ENCODE data around the gene MRPL10. TPM values are rescaled to one million over a fixed set of nuclear protein-coding genes. Genes with fewer than 3 reads are reported as not detected.

The MRPL10 gene
- total RNA-seq, 6 experiments from 2014 or later: 39.4 to 48.0 (median 43.7) TPM

GRCh38 chr17:47840742-47841487 is 9.6 kb upstream of the MRPL10 start, which contains the start of gene SCRN2:
Gene SCRN2, minus strand, starts transcription at chr17:47841273. Its CDS starts 430 bp downstream, at chr17:47840843.
- peak; percentile 95 for TF ChIP-seq CTCF (IDR thresholded peaks at IDR 0.05)
- Mint-ChIP-seq H3K27ac (peak within 1 kb of the TSS; percentile 79), H3K27me3 (ENCODE audit: insufficient read depth) (no peaks in the 10 kb centered on the region; the same call in 1 of the 2 replicates), H3K4me1 (ENCODE audit: low read depth) (peaks cover 56% of the 10 kb centered on the region), H3K36me3 (ENCODE audit: low read depth) (peaks cover 2% of the 10 kb centered on the region; the same call in 1 of the 2 replicates), H3K4me3 (peak within 1 kb of the TSS; percentile 97), H3K9me3 (no peaks in the 10 kb centered on the region)
- DNase-seq: peak; percentile 69

- H3K27ac Mint-ChIP-seq: peak overlapping the region; percentile 79
- peaks cover 56% of the 10 kb centered on the region for H3K4me1 Mint-ChIP-seq (ENCODE audit: low read depth)
- no peak for DNase-seq
- H3K4me3 Mint-ChIP-seq: peak overlapping the region; percentile 97
- H3K9me3 Mint-ChIP-seq: no peaks in the 10 kb centered on the region
- H3K27me3 Mint-ChIP-seq (ENCODE audit: insufficient read depth): no peaks in the 10 kb centered on the region; the same call in 1 of the 2 replicates
- no peak for TF ChIP-seq CTCF (IDR thresholded peaks at IDR 0.05)
- H3K36me3 Mint-ChIP-seq (ENCODE audit: low read depth): peaks cover 7% of the 10 kb centered on the region; the same call in 1 of the 2 replicates
Observed at GRCh38 chr17:47840001-47840741, 8.8 kb upstream of the MRPL10 start.

GRCh38 chr17:47839071-47839470 is 7.7 kb upstream of the MRPL10 start:
- no peak overlapping the region for H3K27ac Mint-ChIP-seq
- H3K9me3 Mint-ChIP-seq: no peaks in the 10 kb centered on the region
- no peak overlapping the region for H3K4me3 Mint-ChIP-seq
- no peaks in the 10 kb centered on the region for H3K27me3 Mint-ChIP-seq (ENCODE audit: insufficient read depth)
- peaks cover 45% of the 10 kb centered on the region for H3K4me1 Mint-ChIP-seq (ENCODE audit: low read depth)
- peaks cover 7% of the 10 kb centered on the region; the same call in 1 of the 2 replicates for H3K36me3 Mint-ChIP-seq (ENCODE audit: low read depth)
- TF ChIP-seq CTCF (IDR thresholded peaks at IDR 0.05): no peak
- no peak for DNase-seq

- H3K36me3 Mint-ChIP-seq (ENCODE audit: low read depth): peaks cover 7% of the 10 kb centered on the region; the same call in 1 of the 2 replicates
- no peak overlapping the region for H3K4me3 Mint-ChIP-seq
- no peaks in the 10 kb centered on the region for H3K9me3 Mint-ChIP-seq
- peaks cover 42% of the 10 kb centered on the region for H3K4me1 Mint-ChIP-seq (ENCODE audit: low read depth)
- TF ChIP-seq CTCF (IDR thresholded peaks at IDR 0.05): no peak
- H3K27ac Mint-ChIP-seq: no peak overlapping the region
- no peaks in the 10 kb centered on the region for H3K27me3 Mint-ChIP-seq (ENCODE audit: insufficient read depth)
- DNase-seq: no peak
Observed at GRCh38 chr17:47838636-47839035, 7.3 kb upstream of the MRPL10 start.

GRCh38 chr17:47837401-47838039 is 6.2 kb upstream of the MRPL10 start:
- Mint-ChIP-seq H3K36me3 (ENCODE audit: low read depth) (peaks cover 7% of the 10 kb centered on the region; the same call in 1 of the 2 replicates), H3K4me3 (0 out of 2 replicates have a peak overlapping the region, but pooled peaks have one; percentile 9), H3K27ac (peak overlapping the region; percentile 58), H3K9me3 (no peaks in the 10 kb centered on the region), H3K4me1 (ENCODE audit: low read depth) (peaks cover 34% of the 10 kb centered on the region), H3K27me3 (ENCODE audit: insufficient read depth) (no peaks in the 10 kb centered on the region)
- no peak for TF ChIP-seq CTCF (IDR thresholded peaks at IDR 0.05)
- DNase-seq: no peak
